ENCODE data around the gene CCBE1.
"Not testable (repeated sequence)": the region's sequence is repeated elsewhere in the genome, so short reads cannot be mapped to it uniquely, and the experiment has no call there.

The CCBE1 gene

DNA sequence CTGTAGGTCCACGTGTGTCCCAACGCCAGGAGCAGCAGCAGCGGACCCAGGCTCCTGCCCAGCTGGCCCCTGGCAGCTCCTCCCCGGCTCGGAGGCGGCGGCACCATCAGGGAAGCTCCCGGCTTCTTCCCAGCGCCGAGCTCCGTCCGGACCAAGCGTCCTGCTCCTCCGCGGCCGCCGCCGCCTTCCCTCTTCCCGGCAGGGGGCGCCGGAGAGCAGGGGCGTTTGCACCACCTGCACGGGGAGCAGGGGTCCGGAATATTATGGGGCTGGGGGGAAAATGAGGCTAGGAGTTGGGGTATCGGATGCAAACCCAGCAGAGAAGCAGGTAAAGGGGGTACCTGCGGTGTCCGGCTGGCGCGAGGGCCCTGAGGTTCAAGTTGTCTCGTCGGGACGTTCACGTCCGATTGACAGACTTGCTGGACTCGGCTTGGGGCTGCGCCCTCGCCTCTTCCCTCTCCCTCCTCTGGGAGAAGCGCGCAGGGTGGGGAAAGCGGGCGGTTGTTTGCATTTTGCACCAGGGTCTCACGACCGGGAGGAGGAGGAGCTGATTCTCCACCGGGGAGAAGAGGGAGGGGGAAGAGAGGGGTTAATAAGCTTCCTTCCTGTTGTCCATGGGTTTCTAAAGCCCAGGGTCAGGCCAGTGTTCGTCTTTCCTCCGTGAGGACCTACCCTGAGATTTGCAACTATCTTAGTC, at the start of gene CCBE1:
TSS of gene CCBE1 (minus strand) at position 188 of the 697 bp plus-strand sequence.
- no peak for DNase-seq (ENCODE audit: low read depth, low spot score)
- H3K27ac ChIP-seq: peak within 1 kb of the TSS; percentile 28

GRCh38 chr18:59744271-59744721, 47.1 kb upstream of the CCBE1 start:
- peak overlapping the region; percentile 65 for H3K27ac ChIP-seq
- peak; percentile 46 for DNase-seq (ENCODE audit: low read depth, low spot score)

DNA sequence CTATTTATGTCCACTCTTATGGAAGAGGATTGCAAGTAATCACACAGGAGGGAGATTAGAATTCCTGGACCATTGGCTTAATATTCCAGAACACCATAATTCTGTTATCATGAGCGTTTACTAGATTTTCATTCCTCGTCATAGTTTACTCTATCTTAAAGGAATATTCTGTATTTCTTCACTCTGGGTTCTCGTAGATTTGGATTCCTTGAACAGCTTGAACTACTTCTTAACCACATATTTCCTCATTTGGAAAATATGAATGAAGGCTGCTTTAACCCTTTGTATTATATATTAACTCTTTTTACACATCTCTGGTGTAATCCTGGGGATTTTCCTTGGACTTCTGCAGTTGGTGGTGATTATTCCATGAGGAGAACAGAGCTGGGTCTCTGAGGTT, 46.3 kb upstream of the CCBE1 start:
- peak overlapping the region; percentile 65 for H3K27ac ChIP-seq
- DNase-seq (ENCODE audit: low read depth, low spot score): no peak

DNA sequence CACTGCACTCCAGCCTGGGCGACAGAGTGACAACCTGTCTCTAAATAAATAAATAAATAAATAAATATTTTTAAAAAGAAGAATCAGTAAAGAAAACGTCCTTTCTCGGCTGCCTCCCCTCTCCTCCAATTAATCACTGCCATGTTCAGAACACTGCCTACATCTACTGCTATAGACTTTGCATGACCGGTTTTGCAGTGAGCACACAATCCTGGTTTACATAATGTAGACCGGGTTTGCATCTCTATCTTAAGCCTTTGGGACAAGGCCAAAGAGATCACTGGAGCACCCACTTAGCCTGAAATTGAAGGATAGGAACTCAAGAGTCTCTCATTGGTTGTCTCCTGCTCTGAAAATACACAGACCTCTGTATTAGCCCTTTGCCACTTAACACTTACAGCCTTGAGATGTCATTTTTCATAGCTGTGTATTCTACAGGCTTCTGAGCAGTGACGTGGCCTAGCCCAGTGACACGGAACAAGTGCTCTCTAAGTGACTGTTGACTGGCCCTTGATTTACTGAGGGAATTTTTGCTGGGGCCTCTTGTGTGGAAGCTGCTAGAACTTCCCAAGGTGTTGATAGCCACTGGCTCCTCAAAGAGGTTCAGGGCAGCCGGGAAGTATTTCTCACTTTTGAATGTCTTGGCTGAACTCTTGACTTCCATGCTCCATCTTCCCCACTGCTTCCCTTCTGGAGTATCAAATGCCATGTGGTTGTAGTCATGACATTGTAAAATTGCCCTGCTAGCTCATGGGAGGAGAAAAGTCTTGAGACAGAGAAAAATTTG, 45.3 kb upstream of the CCBE1 start:
- no peak for DNase-seq (ENCODE audit: low read depth, low spot score)
- H3K27ac ChIP-seq: no peak overlapping the region

- H3K27ac ChIP-seq: no peak overlapping the region
- DNase-seq (ENCODE audit: low read depth, low spot score): no peak
These were observed 42.9 kb upstream of the CCBE1 start for GRCh38 chr18:59740141-59740540.

DNA sequence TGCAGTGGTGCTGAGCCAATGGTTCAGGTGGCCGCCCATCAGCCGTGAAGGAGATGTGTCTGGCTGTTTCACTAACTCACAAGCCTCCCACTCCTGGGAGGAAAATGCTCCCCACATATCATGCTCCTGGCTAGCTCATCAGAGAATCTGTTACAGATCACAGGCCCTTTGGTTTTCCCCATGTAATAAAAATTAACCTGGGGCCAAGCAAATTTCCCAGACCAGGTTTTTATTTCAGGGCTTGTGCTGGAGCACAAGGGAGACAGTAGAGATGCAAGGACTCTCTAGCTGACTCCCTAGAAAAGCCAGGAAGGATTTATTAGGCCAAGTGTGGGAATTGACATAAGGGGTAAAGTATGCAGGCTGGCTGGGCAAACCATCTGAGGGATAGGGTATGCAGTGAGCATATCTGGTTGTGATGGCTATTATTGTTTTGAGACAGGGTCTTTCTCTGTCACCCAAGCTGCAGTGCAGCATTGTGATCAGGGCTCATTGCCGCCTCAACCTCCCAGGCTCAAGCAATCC, 40.6 kb upstream of the CCBE1 start:
- no peak for DNase-seq (ENCODE audit: low read depth, low spot score)

GRCh38 chr18:59737335-59737734, 40.1 kb upstream of the CCBE1 start:
- not testable (repeated sequence) for H3K27ac ChIP-seq

More for the DNA sequence above, 40.6 kb upstream of the CCBE1 start:
- no peak overlapping the region for H3K27ac ChIP-seq

GRCh38 chr18:59736061-59736460, 38.8 kb upstream of the CCBE1 start:
- H3K27ac ChIP-seq: no peak overlapping the region

More at GRCh38 chr18:59737335-59737734, 40.1 kb upstream of the CCBE1 start:
- DNase-seq (ENCODE audit: low read depth, low spot score): not testable (repeated sequence)

DNA sequence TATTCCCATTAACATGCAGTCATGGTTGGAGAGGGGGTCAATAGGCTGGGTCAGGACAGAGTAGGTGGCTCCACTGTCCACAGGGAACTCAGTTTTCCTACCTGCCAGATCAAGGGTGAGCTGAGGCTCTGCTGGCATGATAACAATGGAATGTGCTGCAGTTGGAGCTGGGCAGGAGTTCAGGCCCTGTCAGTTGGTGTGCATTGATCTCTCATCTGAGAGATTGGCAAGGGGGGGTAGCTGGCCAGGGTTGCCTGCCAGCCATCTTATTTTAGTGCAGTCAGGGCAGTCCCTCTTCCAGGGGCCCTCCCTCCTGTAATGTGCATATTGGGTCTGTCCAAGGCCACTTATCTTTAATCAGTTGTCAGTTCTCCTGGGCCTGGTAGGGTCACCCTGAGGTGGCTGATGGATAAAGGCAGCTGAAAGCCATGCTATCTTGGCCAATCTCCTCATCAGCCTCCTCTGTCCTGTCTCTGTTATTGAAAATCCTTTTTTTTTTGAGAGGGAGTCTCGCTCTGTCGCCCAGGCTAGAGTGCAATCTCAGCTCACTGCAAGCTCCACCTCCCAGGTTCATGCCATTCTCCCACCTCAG, 38.1 kb upstream of the CCBE1 start:
- no peak overlapping the region for H3K27ac ChIP-seq
- no peak for DNase-seq (ENCODE audit: low read depth, low spot score)

More at GRCh38 chr18:59736061-59736460, 38.8 kb upstream of the CCBE1 start:
- no peak for DNase-seq (ENCODE audit: low read depth, low spot score)

GRCh38 chr18:59733421-59733820, 36.2 kb upstream of the CCBE1 start:
- no peak overlapping the region for H3K27ac ChIP-seq
- no peak for DNase-seq (ENCODE audit: low read depth, low spot score)

DNA sequence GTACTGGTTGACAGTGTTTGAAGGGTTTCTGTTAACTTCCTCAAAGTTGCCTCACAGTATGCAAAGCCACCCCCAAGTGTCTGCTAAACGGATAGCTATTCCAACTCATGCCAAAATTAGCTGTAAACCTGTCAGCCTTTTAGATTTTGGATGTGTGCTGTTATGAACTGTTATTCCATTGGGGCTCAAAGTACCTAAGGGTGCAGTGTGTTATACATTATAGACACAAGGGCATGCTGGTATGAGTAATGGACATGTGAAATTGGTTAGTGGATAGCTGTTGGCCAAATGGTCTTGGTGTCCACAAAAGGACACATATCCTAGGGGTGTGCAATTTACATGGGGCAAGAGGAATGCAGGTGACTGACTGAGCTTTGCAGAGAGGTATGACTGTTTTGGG, 33.7 kb upstream of the CCBE1 start:
- no peak for DNase-seq (ENCODE audit: low read depth, low spot score)
- H3K27ac ChIP-seq: no peak overlapping the region

DNA sequence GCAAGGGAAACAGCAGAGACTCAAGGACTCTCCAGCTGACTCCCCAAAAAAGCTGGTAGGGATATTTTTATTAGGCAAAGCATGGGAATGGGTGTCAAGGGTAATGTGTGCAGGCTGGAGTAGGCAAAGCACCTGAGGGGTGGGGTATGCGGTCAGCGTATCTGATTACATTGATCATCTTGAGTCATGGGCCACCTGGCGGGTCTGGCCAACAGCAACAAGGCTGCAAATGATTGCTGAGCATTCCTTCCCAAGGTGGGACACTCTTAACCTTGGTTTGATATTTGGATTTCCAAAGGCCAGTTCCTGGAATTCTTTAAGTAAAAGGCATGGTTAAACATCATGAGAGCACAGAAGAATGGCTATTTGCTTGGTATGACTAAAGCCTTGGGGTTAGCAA, 32.6 kb upstream of the CCBE1 start:
- DNase-seq (ENCODE audit: low read depth, low spot score): no peak
- H3K27ac ChIP-seq: peak overlapping the region; percentile 42

GRCh38 chr18:59728816-59729215, 31.6 kb upstream of the CCBE1 start:
- H3K27ac ChIP-seq: no peak overlapping the region

GRCh38 chr18:59725142-59725541, 27.9 kb upstream of the CCBE1 start:
- DNase-seq (ENCODE audit: low read depth, low spot score): no peak
- no peak overlapping the region for H3K27ac ChIP-seq

More at GRCh38 chr18:59728816-59729215, 31.6 kb upstream of the CCBE1 start:
- no peak for DNase-seq (ENCODE audit: low read depth, low spot score)

DNA sequence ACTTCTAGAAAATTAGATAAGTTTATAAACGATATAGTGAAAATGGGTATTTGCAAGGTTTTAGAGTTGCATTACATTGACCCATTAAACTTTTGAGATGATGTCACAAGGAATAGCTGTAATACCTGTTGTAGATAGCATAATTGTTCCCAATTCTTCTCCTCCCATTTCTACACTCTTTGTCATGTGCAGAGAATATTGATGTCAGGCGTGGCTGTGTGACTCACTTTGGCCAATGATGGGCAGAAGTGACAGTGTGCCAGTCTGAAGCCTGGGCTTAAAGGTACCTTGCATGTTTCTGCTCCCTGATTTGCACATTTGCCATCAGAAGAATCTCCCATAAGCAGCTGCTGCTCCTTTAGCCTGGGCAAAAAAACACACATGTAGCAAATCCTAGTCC, 26.9 kb upstream of the CCBE1 start:
- no peak for DNase-seq (ENCODE audit: low read depth, low spot score)
- peak overlapping the region; percentile 17 for H3K27ac ChIP-seq

GRCh38 chr18:59721931-59722330, 24.7 kb upstream of the CCBE1 start:
- H3K27ac ChIP-seq: no peak overlapping the region
- DNase-seq (ENCODE audit: low read depth, low spot score): no peak

- no peak overlapping the region for H3K27ac ChIP-seq
- no peak for DNase-seq (ENCODE audit: low read depth, low spot score)
These were observed 24.0 kb upstream of the CCBE1 start for GRCh38 chr18:59721211-59721610.

GRCh38 chr18:59719544-59720181, 22.4 kb upstream of the CCBE1 start:
- DNase-seq (ENCODE audit: low read depth, low spot score): no peak
- peak overlapping the region; percentile 11 for H3K27ac ChIP-seq

GRCh38 chr18:59718464-59719157, 21.4 kb upstream of the CCBE1 start:
- H3K27ac ChIP-seq: peak overlapping the region; percentile 47
- no peak for DNase-seq (ENCODE audit: low read depth, low spot score)

GRCh38 chr18:59718108-59718463, 20.9 kb upstream of the CCBE1 start:
- peak; percentile 34 for DNase-seq (ENCODE audit: low read depth, low spot score)
- peak overlapping the region; percentile 47 for H3K27ac ChIP-seq

Data from epithelial cell of prostate (primary cell).